HFFc6 (cell line): ENCODE measurements around the gene TREX2. TPM values are rescaled to one million over a fixed set of nuclear protein-coding genes. Genes with fewer than 3 reads are reported as not detected.

Experiments
- DNase-seq: peaks from one replicate; pipeline ENCODE4 v3.0.0-alpha.2; 2018
- H3K27ac Mint-ChIP-seq: 2 replicates; pipeline ENCODE4 v1.8.0; 2020; ENCODE audit warnings: mild to moderate bottlenecking, mixed read lengths
- H3K27me3 Mint-ChIP-seq: 2 replicates; pipeline ENCODE4 v1.8.0; 2021; ENCODE audit warnings: mild to moderate bottlenecking, moderate library complexity, mixed read lengths; ENCODE audit not compliant: insufficient read depth
- H3K36me3 Mint-ChIP-seq: 2 replicates; pipeline ENCODE4 v1.8.0; 2021; ENCODE audit warnings: low read depth, mixed read lengths
- H3K4me1 Mint-ChIP-seq: 2 replicates; pipeline ENCODE4 v1.8.0; 2020; ENCODE audit warnings: low read depth, mixed read lengths
- H3K4me3 Mint-ChIP-seq: 2 replicates; pipeline ENCODE4 v1.8.0; 2020; ENCODE audit warnings: mild to moderate bottlenecking, moderate library complexity, mixed read lengths
- H3K9me3 Mint-ChIP-seq: 2 replicates; pipeline ENCODE4 v1.8.0; 2020; ENCODE audit warnings: mild to moderate bottlenecking, mixed read lengths
- CTCF ChIP-seq: fragments of 200-600 bp; sonication (generic); IDR thresholded peaks from 2 replicates; pipeline ENCODE4 v1.5.0; 2021; ENCODE audit warnings: antibody characterized with exemption, mild to moderate bottlenecking
- total RNA-seq, 6 experiments: library from RNA; stranded (reverse); fragmentation: NEBNext Ultra II Directional; extraction: Animal tissue kit (Norgen Biotek cat#: 25700); gene quantifications; 2 replicates in 1 of 6; 3 replicates in 5 of 6; pipeline ENCODE4 v1.2.3, GENCODE V29; 2021

The TREX2 gene
- total RNA-seq, 6 experiments from 2014 or later, result 0.33 to 0.99 (median 0.69) TPM

GRCh38 chrX:153398275-153398960, 47.4 kb downstream of the TREX2 start:
- H3K4me1 Mint-ChIP-seq, result no peaks in the 10 kb centered on the region
- peaks cover 11% of the 10 kb centered on the region for H3K27me3 Mint-ChIP-seq
- H3K4me3 Mint-ChIP-seq, result no peak overlapping the region
- no peaks in the 10 kb centered on the region for H3K36me3 Mint-ChIP-seq
- DNase-seq, result no peak
- no peak overlapping the region for H3K27ac Mint-ChIP-seq
- no peak for TF ChIP-seq CTCF
- no peaks in the 10 kb centered on the region for H3K9me3 Mint-ChIP-seq

GRCh38 chrX:153397256-153397960, 48.4 kb downstream of the TREX2 start:
- Mint-ChIP-seq H3K4me1 (no peaks in the 10 kb centered on the region), H3K27me3 (peaks cover 6% of the 10 kb centered on the region), H3K27ac (no peak overlapping the region), H3K9me3 (no peaks in the 10 kb centered on the region), H3K4me3 (no peak overlapping the region), H3K36me3 (no peaks in the 10 kb centered on the region)
- no peak for TF ChIP-seq CTCF
- DNase-seq, result no peak

GRCh38 chrX:153396320-153397195, 49.3 kb downstream of the TREX2 start:
- H3K9me3 Mint-ChIP-seq, result no peaks in the 10 kb centered on the region
- TF ChIP-seq CTCF, result no peak
- no peak overlapping the region for H3K27ac Mint-ChIP-seq
- H3K36me3 Mint-ChIP-seq, result no peaks in the 10 kb centered on the region
- peaks cover 5% of the 10 kb centered on the region for H3K27me3 Mint-ChIP-seq
- no peak for DNase-seq
- H3K4me1 Mint-ChIP-seq, result no peaks in the 10 kb centered on the region
- H3K4me3 Mint-ChIP-seq, result no peak overlapping the region

- no peak for DNase-seq
- no peaks in the 10 kb centered on the region for H3K9me3 Mint-ChIP-seq
- no peak overlapping the region for H3K27ac Mint-ChIP-seq
- H3K27me3 Mint-ChIP-seq, result peaks cover 5% of the 10 kb centered on the region
- TF ChIP-seq CTCF, result no peak
- no peak overlapping the region for H3K4me3 Mint-ChIP-seq
- H3K36me3 Mint-ChIP-seq, result no peaks in the 10 kb centered on the region
- H3K4me1 Mint-ChIP-seq, result no peaks in the 10 kb centered on the region
Observed at GRCh38 chrX:153395613-153396319, 50.1 kb downstream of the TREX2 start.

- no peak for TF ChIP-seq CTCF
- H3K36me3 Mint-ChIP-seq, result no peaks in the 10 kb centered on the region
- no peaks in the 10 kb centered on the region for H3K4me1 Mint-ChIP-seq
- H3K27ac Mint-ChIP-seq, result no peak overlapping the region
- H3K4me3 Mint-ChIP-seq, result no peak overlapping the region
- DNase-seq, result no peak
- H3K9me3 Mint-ChIP-seq, result no peaks in the 10 kb centered on the region
- peaks cover 5% of the 10 kb centered on the region for H3K27me3 Mint-ChIP-seq
Observed at GRCh38 chrX:153394612-153395011, 51.2 kb downstream of the TREX2 start.
